H1 (cell line): ENCODE results near the gene RHCG. TPM values are rescaled to one million over a fixed set of nuclear protein-coding genes. Genes with fewer than 3 reads are reported as not detected.

ENCODE experiments used
- CTCF ChIA-PET: fragments of 300-600 bp; sonication (Branson Sonifier 250); formaldehyde crosslinking; loops from one replicate; lab custom pipeline; 2021; ENCODE audit not compliant: partially characterized antibody; lab: Charles Lee
- POLR2A ChIA-PET: fragments of 300-600 bp; sonication (Branson Sonifier 250); formaldehyde crosslinking; loops from one replicate; lab custom pipeline; 2021; ENCODE audit warnings: inconsistent platforms; ENCODE audit not compliant: partially characterized antibody; lab: Charles Lee
- DNase-seq, 2 experiments: peaks; one replicate each; pipeline versions ENCODE4 v3.0.0 to v3.0.0-alpha.2; 2010 to 2022; ENCODE audit warnings: low spot score in 2 of 2, low read depth in 1 of 2, mixed read lengths in 1 of 2
- FAIRE-seq: peaks from 2 replicates; lab custom pipeline; 2011; peaks lifted over from hg19 to GRCh38; lab: Jason Lieb, UNC
- H2AFZ ChIP-seq: 2 replicates; pipeline ENCODE4 v1.8.1; 2012; ENCODE audit warnings: low read length, inconsistent platforms
- H2AK5ac ChIP-seq: 2 replicates; pipeline ENCODE4 v1.6.1; 2013; ENCODE audit warnings: low read depth, low read length
- H2BK120ac ChIP-seq: replicated peaks from 2 replicates; pipeline ENCODE3; 2013; ENCODE audit warnings: low read depth, low read length, inconsistent platforms
- H2BK12ac ChIP-seq: 2 replicates; pipeline ENCODE4 v1.6.1; 2013; ENCODE audit warnings: low read depth, low read length
- H2BK15ac ChIP-seq: 2 replicates; pipeline ENCODE4 v1.6.1; 2013; ENCODE audit warnings: low read length
- H2BK20ac ChIP-seq: 2 replicates; pipeline ENCODE4 v1.6.1; 2013; ENCODE audit warnings: low read length
- H2BK5ac ChIP-seq: 2 replicates; pipeline ENCODE4 v1.6.1; 2013; ENCODE audit warnings: low read depth, low read length
- H3K14ac ChIP-seq: 2 replicates; pipeline ENCODE4 v1.6.1; 2013; ENCODE audit warnings: inconsistent platforms; ENCODE audit not compliant: insufficient read length
- H3K18ac ChIP-seq: 2 replicates; pipeline ENCODE4 v1.6.1; 2013; ENCODE audit warnings: low read length; ENCODE audit errors: extremely low read depth
- H3K23ac ChIP-seq: 2 replicates; pipeline ENCODE4 v1.6.1; 2013; ENCODE audit warnings: inconsistent platforms; ENCODE audit not compliant: insufficient read length
- H3K23me2 ChIP-seq: 2 replicates; pipeline ENCODE4 v1.6.1; 2013; ENCODE audit warnings: low read depth, low read length
- H3K27ac ChIP-seq: 2 replicates; pipeline ENCODE4 v1.6.1; 2011; ENCODE audit warnings: low read depth, low read length, inconsistent platforms
- H3K27me3 ChIP-seq, 4 experiments: replicated peaks in 1 of 4; 1 replicate in 1 of 4; 2 replicates in 3 of 4; pipeline versions ENCODE4 v1.6.1 to v1.8.1; 2011 to 2013; ENCODE audit warnings: low read length in 3 of 4, mild to moderate bottlenecking in 3 of 4, inconsistent platforms in 2 of 4, mixed read lengths in 2 of 4, moderate library complexity in 1 of 4; ENCODE audit not compliant: control insufficient read depth in 3 of 4, insufficient read depth in 3 of 4; ENCODE audit errors: extremely low read depth in 1 of 4
- H3K36me3 ChIP-seq, 4 experiments: 2 replicates each; pipeline versions ENCODE4 v1.6.1 to v1.8.1; 2011 to 2013; ENCODE audit warnings: mild to moderate bottlenecking in 4 of 4, low read length in 3 of 4, moderate library complexity in 2 of 4, control low read depth in 1 of 4, inconsistent platforms in 1 of 4; ENCODE audit not compliant: insufficient read depth in 4 of 4, control insufficient read depth in 2 of 4
- H3K4ac ChIP-seq: replicated peaks from 2 replicates; pipeline ENCODE3; 2013; ENCODE audit warnings: low read length, low read depth, mixed read lengths, inconsistent platforms; ENCODE audit not compliant: insufficient read length
- H3K4me1 ChIP-seq, 4 experiments: replicated peaks in 1 of 4; 1 replicate in 1 of 4; 2 replicates in 3 of 4; pipeline versions ENCODE4 v1.6.1 to v1.8.1; 2011 to 2013; ENCODE audit warnings: low read length in 3 of 4, inconsistent platforms in 2 of 4, mixed read lengths in 1 of 4; ENCODE audit not compliant: insufficient read depth in 4 of 4, control insufficient read depth in 3 of 4
- H3K4me2 ChIP-seq, 2 experiments: 2 replicates each; pipeline versions ENCODE4 v1.6.1 to v1.8.1; 2011 to 2013; ENCODE audit warnings: low read depth in 2 of 2, low read length in 2 of 2, control low read depth in 1 of 2, inconsistent platforms in 1 of 2, mild to moderate bottlenecking in 1 of 2; ENCODE audit not compliant: insufficient read depth in 1 of 2
- H3K4me3 ChIP-seq, 4 experiments: fragments of 200-600, 300-600 bp in 1 of 4; sonication (generic), shearing (Covaris generic), sonication (Bioruptor Twin) in 1 of 4; 2 replicates each; pipeline versions ENCODE4 v1.5.1 to v1.8.1; 2011 to 2016; ENCODE audit warnings: low read length in 4 of 4, low read depth in 3 of 4, control low read depth in 2 of 4, inconsistent platforms in 2 of 4, mild to moderate bottlenecking in 2 of 4, mixed read lengths in 1 of 4, moderate library complexity in 1 of 4; ENCODE audit not compliant: insufficient read depth in 2 of 4; ENCODE audit errors: extremely low read depth in 1 of 4
- H3K56ac ChIP-seq: replicated peaks from 2 replicates; pipeline ENCODE3; 2013; ENCODE audit warnings: low read depth, mild to moderate bottlenecking, mixed read lengths, low read length, inconsistent platforms; ENCODE audit not compliant: insufficient read length
- H3K79me1 ChIP-seq: 2 replicates; pipeline ENCODE4 v1.6.1; 2013; ENCODE audit warnings: low read depth, low read length, control low read depth
- H3K79me2 ChIP-seq, 2 experiments: 2 replicates each; pipeline versions ENCODE4 v1.6.1 to v1.8.1; 2012 to 2013; ENCODE audit warnings: low read length in 2 of 2, mild to moderate bottlenecking in 2 of 2, inconsistent platforms in 1 of 2; ENCODE audit not compliant: insufficient read depth in 2 of 2, control insufficient read depth in 1 of 2
- H3K9ac ChIP-seq, 4 experiments: replicated peaks in 1 of 4; 1 replicate in 1 of 4; 2 replicates in 3 of 4; pipeline versions ENCODE4 v1.6.1 to v1.8.1; 2011 to 2013; ENCODE audit warnings: low read depth in 3 of 4, low read length in 3 of 4, control low read depth in 2 of 4, mild to moderate bottlenecking in 2 of 4, moderate library complexity in 2 of 4, inconsistent platforms in 1 of 4; ENCODE audit errors: extremely low read depth in 1 of 4
- H3K9me3 ChIP-seq, 2 experiments: 2 replicates each; pipeline versions ENCODE4 v1.6.1 to v1.8.1; 2012 to 2013; ENCODE audit warnings: mild to moderate bottlenecking in 2 of 2, moderate library complexity in 2 of 2, control low read depth in 1 of 2, inconsistent platforms in 1 of 2, low read depth in 1 of 2, low read length in 1 of 2, mixed read lengths in 1 of 2; ENCODE audit not compliant: insufficient read depth in 2 of 2
- H4K20me1 ChIP-seq, 2 experiments: replicated peaks in 1 of 2; 2 replicates each; pipeline versions ENCODE3 to v1.8.1; 2011 to 2013; ENCODE audit warnings: inconsistent platforms in 2 of 2, low read length in 2 of 2, mild to moderate bottlenecking in 1 of 2; ENCODE audit not compliant: insufficient read depth in 2 of 2, control insufficient read depth in 1 of 2
- H4K5ac ChIP-seq: 2 replicates; pipeline ENCODE4 v1.6.1; 2013; ENCODE audit warnings: low read length, low read depth, mixed read lengths, inconsistent platforms; ENCODE audit not compliant: insufficient read length
- H4K8ac ChIP-seq: 2 replicates; pipeline ENCODE4 v1.8.0; 2013; ENCODE audit warnings: mild to moderate bottlenecking, moderate library complexity, low read length, inconsistent platforms; ENCODE audit not compliant: insufficient read depth; ENCODE audit errors: extremely low read depth
- H4K91ac ChIP-seq: replicated peaks from 2 replicates; pipeline ENCODE3; 2013; ENCODE audit warnings: low read length, mixed read lengths, inconsistent platforms; ENCODE audit not compliant: insufficient read length
- MAFK ChIP-seq: IDR thresholded peaks from 2 replicates; pipeline ENCODE4 v1.6.1; 2012; ENCODE audit warnings: low read depth, mild to moderate bottlenecking, improper control_type of control experiment, low read length
- SAP30 ChIP-seq: fragments of 300-600 bp; sonication (generic); IDR thresholded peaks from 2 replicates; pipeline ENCODE4 v1.7.1; 2012; ENCODE audit warnings: low read length, moderate library complexity, mild to moderate bottlenecking, inconsistent platforms; ENCODE audit not compliant: insufficient read depth, insufficient replicate concordance
- SIX5 ChIP-seq: IDR thresholded peaks from 2 replicates; pipeline ENCODE4 v1.6.1; 2011; ENCODE audit warnings: mild to moderate bottlenecking, low read depth, low read length
- TAF7 ChIP-seq: optimal IDR thresholded peaks from 2 replicates; pipeline ENCODE3; 2011; ENCODE audit warnings: low read depth, mild to moderate bottlenecking, inconsistent platforms, low read length, moderate library complexity, borderline replicate concordance
- WGBS, 2 experiments: shearing (Covaris generic) in 1 of 2; methylation state at CpG; one replicate each; pipeline versions ENCODE4 v1.1.6 to v1.1.7; 2013 to 2015; ENCODE audit warnings: low lambda C conversion rate in 2 of 2, mixed read lengths in 2 of 2, inconsistent platforms in 1 of 2, low coverage in 1 of 2, missing lambda C conversion rate in 1 of 2; ENCODE audit not compliant: insufficient replicate concordance in 2 of 2, insufficient coverage in 1 of 2, insufficient read length in 1 of 2; ENCODE audit errors: extremely low coverage in 1 of 2, missing lambda C conversion rate in 1 of 2; 5-methylcytosine and 5-hydroxymethylcytosine counted together
- polyA plus RNA-seq, 7 experiments: library from polyadenylated mRNA; depleted of rRNA in 3 of 7; stranded (reverse) in 5 of 7; unstranded in 2 of 7; fragments of >200 nt in 5 of 7; fragments of 200-250 nt in 2 of 7; gene quantifications; 1 replicate in 5 of 7; 2 replicates in 1 of 7; 4 replicates in 1 of 7; pipeline versions ENCODE4 v1.2.1 to v1.2.3, GENCODE V29; 2011 to 2013; ENCODE audit warnings: missing spikeins in 2 of 7, mixed read lengths in 2 of 7
- total RNA-seq: library from RNA; stranded (reverse); fragmentation: NEBNext Ultra II Directional; extraction: Animal tissue kit (Norgen Biotek cat#: 25700); gene quantifications from 2 replicates; pipeline ENCODE4 v1.2.1, GENCODE V29; 2021

Gene RHCG
- total and polyA plus RNA-seq, 2 of the 8 experiments (the other 6 are each of a cell fraction or from before 2014, with no cell fraction given) = 0.68 TPM; not detected in 1

DNA sequence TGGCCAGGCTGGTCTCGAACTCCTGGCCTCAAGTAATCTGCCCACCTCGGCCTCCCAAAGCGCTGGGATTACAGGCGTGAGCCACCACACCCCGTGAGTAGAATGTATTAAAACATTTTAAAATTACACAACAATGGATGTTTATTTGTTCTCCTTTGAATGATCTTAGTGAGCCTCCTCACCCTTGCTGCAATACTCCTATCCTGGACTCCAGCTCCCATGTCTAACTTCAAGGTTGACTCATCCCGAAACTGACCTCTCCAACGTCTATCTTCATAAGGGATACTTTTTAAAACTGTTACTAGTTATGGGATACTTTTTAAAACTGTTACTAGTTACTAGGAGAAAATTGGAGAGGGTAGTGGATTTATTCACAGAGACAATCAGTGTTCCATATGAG lies 17.8 kb upstream of the RHCG start:
- CTCF ChIA-PET = interaction anchor here (0.8 to 1.9 kb wide), 4 partner anchors 13 to 22 kb away, joined by 3 to 14 read pairs (median 8); partner anchors contain the start of gene RHCG
- no peak for FAIRE-seq
- TF ChIP-seq SIX5 (no peak), SAP30 (no peak), MAFK (no peak), TAF7 (no peak)

More for the DNA sequence above, 17.8 kb upstream of the RHCG start:
- Histone ChIP-seq H3K18ac (no peak overlapping the region), H2AFZ (no peak overlapping the region), H3K4me1 (no peaks in the 10 kb centered on the region), H3K4me2 (no peak overlapping the region), H4K5ac (no peak overlapping the region), H2BK5ac (no peak overlapping the region), H4K20me1 (no peaks in the 10 kb centered on the region), H3K4ac (no peak overlapping the region), H3K23ac (no peak overlapping the region), H3K79me1 (no peaks in the 10 kb centered on the region), H2BK120ac (no peak overlapping the region), H2BK15ac (no peak overlapping the region), H4K91ac (no peak overlapping the region), H2AK5ac (no peak overlapping the region), H3K23me2 (no peaks in the 10 kb centered on the region), H2BK20ac (no peak overlapping the region), H3K36me3 (no peaks in the 10 kb centered on the region), H3K14ac (no peak overlapping the region), H3K79me2 (no peaks in the 10 kb centered on the region), H3K4me3 (no peak overlapping the region), H4K8ac (no peak overlapping the region), H3K9ac (no peak overlapping the region), H3K9me3 (no peaks in the 10 kb centered on the region), H2BK12ac (no peak overlapping the region), H3K27ac (no peak overlapping the region), H3K27me3 (no peaks in the 10 kb centered on the region; a peak in 1 of 7 replicates), H3K56ac (no peak overlapping the region)
- DNase-seq = no peak
- POLR2A ChIA-PET = no interaction called here
- WGBS, 2 experiments = 88% methylated on average over 7 of the region's 7 CpGs; no CpG with 5 or more reads in 1 of the 2 experiments
